Measurements from ENCODE around the gene GUCA2A.

Gene GUCA2A

DNA sequence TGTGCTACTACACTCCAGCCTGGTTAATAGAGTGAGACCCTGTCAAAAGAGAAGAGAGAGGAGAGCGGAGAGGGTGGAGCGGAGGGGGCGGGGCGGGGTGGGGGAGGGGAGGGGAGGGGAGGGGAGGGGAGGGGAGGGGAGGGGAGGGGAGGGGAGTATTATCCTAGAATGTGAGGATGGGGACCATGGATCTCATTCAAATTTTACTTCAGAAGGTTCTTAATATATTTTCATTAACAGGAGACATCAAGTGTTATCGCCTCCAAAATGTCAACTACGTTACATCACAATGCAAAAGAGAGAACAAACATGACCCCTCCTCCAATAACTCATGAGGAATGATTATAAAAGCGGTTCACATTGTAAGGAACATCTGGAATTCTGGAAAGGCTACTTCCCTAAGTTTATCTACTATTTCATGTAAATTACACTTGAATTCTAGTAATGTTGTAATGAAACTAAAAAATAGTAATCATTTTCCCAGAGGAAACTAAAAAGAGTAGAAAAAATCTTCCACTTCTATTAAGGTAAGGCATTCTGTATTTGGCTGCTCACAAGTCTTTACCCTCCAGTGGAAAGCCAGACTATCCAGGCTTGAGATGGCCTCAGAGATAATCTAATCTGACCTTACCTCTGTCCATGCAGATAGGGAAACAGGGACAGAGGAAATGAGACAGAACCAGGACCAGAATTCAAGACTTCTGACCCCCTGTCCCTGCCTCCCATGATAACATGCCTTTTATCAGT is 18.8 kb upstream of the GUCA2A start:
- DNase-seq (ENCODE audit: low spot score) (no peak), ATAC-seq (ENCODE audit: low read depth) (no peak)
- H3K36me3 ChIP-seq (ENCODE audit: low read depth): peaks cover 53% of the 10 kb centered on the region
- no peaks in the 10 kb centered on the region for H3K4me1 ChIP-seq (ENCODE audit: insufficient read depth, poor library complexity, severe bottlenecking)
- H3K27me3 ChIP-seq (ENCODE audit: insufficient read depth, poor library complexity, severe bottlenecking): no peaks in the 10 kb centered on the region
- TF ChIP-seq, protein P1, sequence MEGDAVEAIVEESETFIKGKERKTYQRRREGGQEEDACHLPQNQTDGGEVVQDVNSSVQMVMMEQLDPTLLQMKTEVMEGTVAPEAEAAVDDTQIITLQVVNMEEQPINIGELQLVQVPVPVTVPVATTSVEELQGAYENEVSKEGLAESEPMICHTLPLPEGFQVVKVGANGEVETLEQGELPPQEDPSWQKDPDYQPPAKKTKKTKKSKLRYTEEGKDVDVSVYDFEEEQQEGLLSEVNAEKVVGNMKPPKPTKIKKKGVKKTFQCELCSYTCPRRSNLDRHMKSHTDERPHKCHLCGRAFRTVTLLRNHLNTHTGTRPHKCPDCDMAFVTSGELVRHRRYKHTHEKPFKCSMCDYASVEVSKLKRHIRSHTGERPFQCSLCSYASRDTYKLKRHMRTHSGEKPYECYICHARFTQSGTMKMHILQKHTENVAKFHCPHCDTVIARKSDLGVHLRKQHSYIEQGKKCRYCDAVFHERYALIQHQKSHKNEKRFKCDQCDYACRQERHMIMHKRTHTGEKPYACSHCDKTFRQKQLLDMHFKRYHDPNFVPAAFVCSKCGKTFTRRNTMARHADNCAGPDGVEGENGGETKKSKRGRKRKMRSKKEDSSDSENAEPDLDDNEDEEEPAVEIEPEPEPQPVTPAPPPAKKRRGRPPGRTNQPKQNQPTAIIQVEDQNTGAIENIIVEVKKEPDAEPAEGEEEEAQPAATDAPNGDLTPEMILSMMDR (IDR thresholded peaks at IDR 0.05; ENCODE audit: poor library complexity, severe bottlenecking): no peak
- no peaks in the 10 kb centered on the region for H3K9me3 ChIP-seq (ENCODE audit: severe bottlenecking)
- H3K27ac ChIP-seq (ENCODE audit: poor library complexity, severe bottlenecking): no peak overlapping the region
- no peak overlapping the region for H3K4me3 ChIP-seq (ENCODE audit: severe bottlenecking)

DNA sequence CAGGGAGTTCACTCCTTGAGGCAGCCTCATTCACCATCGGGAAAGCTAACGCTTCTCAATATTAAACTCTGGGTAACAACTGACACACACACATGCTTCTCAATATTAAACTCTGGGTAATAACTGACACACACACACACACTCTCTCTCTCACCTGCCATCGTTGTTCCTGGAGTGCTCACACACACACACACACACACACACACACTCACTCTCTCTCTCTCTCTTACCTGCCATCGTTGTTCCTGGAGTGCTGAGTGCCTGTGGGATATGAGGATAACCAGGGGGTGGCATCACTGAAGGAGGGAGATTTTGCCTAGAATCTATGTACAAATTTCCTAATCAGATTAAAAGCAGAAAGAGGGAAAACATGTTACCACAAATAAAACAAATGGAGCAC is 17.1 kb upstream of the GUCA2A start:
- Histone ChIP-seq H3K4me1 (ENCODE audit: insufficient read depth, poor library complexity, severe bottlenecking) (peaks cover 8% of the 10 kb centered on the region), H3K27ac (ENCODE audit: poor library complexity, severe bottlenecking) (no peak overlapping the region), H3K27me3 (ENCODE audit: insufficient read depth, poor library complexity, severe bottlenecking) (no peaks in the 10 kb centered on the region), H3K36me3 (ENCODE audit: low read depth) (peaks cover 36% of the 10 kb centered on the region), H3K4me3 (ENCODE audit: severe bottlenecking) (no peak overlapping the region), H3K9me3 (ENCODE audit: severe bottlenecking) (no peaks in the 10 kb centered on the region)
- ATAC-seq (ENCODE audit: low read depth) (no peak), DNase-seq (ENCODE audit: low spot score) (no peak)
- TF ChIP-seq, protein P1 (IDR thresholded peaks at IDR 0.05; ENCODE audit: poor library complexity, severe bottlenecking): no peak

DNA sequence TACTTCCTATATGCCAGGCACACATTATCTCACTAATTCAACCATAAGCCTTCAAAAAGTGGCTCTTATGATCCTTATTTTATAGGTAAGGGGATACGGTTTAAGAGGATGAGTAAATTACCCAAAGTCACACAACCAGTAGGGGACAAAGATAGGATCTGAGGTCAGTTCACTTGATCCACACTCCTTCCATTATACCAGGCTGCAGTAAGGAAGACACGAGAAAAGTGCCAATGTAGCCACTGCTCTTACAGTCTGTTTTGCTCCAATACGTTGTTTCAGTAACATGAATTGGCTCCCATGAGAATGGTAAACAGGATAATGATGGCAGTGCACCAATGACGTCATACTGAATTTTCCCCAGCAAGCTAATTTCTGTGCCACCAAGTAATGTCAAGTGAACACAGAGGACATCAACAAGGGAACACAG is 15.4 kb upstream of the GUCA2A start:
- Histone ChIP-seq H3K27ac (ENCODE audit: poor library complexity, severe bottlenecking) (no peak overlapping the region), H3K27me3 (ENCODE audit: insufficient read depth, poor library complexity, severe bottlenecking) (no peaks in the 10 kb centered on the region), H3K36me3 (ENCODE audit: low read depth) (peaks cover 25% of the 10 kb centered on the region), H3K4me3 (ENCODE audit: severe bottlenecking) (no peak overlapping the region), H3K4me1 (ENCODE audit: insufficient read depth, poor library complexity, severe bottlenecking) (peaks cover 9% of the 10 kb centered on the region), H3K9me3 (ENCODE audit: severe bottlenecking) (no peaks in the 10 kb centered on the region)
- no peak for DNase-seq (ENCODE audit: low spot score)
- TF ChIP-seq, protein P1 (IDR thresholded peaks at IDR 0.05; ENCODE audit: poor library complexity, severe bottlenecking): no peak
- no peak for ATAC-seq (ENCODE audit: low read depth)

DNA sequence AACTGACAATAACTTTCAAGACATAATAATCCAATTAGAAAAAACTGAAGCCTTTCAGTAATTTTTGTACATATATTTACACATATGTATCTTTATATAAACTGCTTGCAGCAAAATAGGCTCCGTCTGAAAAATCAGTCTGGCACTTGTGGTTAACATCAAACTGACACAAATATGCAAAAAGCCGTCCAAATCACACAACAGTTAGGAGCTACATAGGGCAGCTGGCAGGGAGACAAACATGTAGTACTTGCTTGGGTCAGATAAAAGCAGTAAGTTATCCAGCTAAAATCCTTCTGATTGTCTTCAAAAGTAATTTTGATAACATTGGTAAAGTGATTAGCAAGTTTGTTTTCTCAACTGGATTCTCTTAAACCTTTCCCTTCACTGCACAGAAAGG is 14.7 kb upstream of the GUCA2A start:
- H3K27ac ChIP-seq (ENCODE audit: poor library complexity, severe bottlenecking): no peak overlapping the region
- DNase-seq (ENCODE audit: low spot score): no peak
- no peaks in the 10 kb centered on the region for H3K27me3 ChIP-seq (ENCODE audit: insufficient read depth, poor library complexity, severe bottlenecking)
- H3K9me3 ChIP-seq (ENCODE audit: severe bottlenecking): no peaks in the 10 kb centered on the region
- H3K4me1 ChIP-seq (ENCODE audit: insufficient read depth, poor library complexity, severe bottlenecking): peaks cover 15% of the 10 kb centered on the region
- ATAC-seq (ENCODE audit: low read depth): no peak
- H3K4me3 ChIP-seq (ENCODE audit: severe bottlenecking): no peak overlapping the region
- H3K36me3 ChIP-seq (ENCODE audit: low read depth): peaks cover 19% of the 10 kb centered on the region
- TF ChIP-seq, protein P1 (IDR thresholded peaks at IDR 0.05; ENCODE audit: poor library complexity, severe bottlenecking): no peak

DNA sequence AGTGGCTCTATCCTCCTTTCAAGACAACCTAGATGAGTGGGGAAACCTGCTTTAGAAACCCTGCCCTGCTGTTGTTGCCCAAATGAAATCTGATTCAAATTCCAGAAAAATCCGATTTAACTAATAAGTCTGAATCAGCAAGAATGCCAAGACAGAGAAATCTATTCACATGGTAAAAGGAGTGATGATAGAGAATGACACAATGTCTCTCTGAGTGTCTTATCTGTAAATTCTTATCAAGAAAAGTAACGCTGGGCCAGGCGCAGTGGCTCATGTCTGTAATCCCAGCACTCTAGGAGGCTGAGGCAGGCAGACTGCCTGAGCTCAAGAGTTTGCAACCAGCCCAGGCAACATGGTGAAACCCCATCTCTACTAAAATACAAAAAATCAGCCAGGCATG is 13.7 kb upstream of the GUCA2A start:
- peaks cover 14% of the 10 kb centered on the region; the same call in 1 of the 2 replicates for H3K36me3 ChIP-seq (ENCODE audit: low read depth)
- H3K4me1 ChIP-seq (ENCODE audit: insufficient read depth, poor library complexity, severe bottlenecking): peaks cover 23% of the 10 kb centered on the region
- no peaks in the 10 kb centered on the region for H3K9me3 ChIP-seq (ENCODE audit: severe bottlenecking)
- TF ChIP-seq, protein P1 (IDR thresholded peaks at IDR 0.05; ENCODE audit: poor library complexity, severe bottlenecking): no peak
- H3K27me3 ChIP-seq (ENCODE audit: insufficient read depth, poor library complexity, severe bottlenecking): no peaks in the 10 kb centered on the region
- no peak for DNase-seq (ENCODE audit: low spot score)
- H3K4me3 ChIP-seq (ENCODE audit: severe bottlenecking): no peak overlapping the region
- ATAC-seq (ENCODE audit: low read depth): no peak
- H3K27ac ChIP-seq (ENCODE audit: poor library complexity, severe bottlenecking): no peak overlapping the region

All from RWPE2 (cell line).